Measurements from ENCODE around the gene NT5C.

GRCh38 chr17:75133001-75133400 is 1.5 kb upstream of the NT5C start:
- no peak for TF ChIP-seq POLR2A (IDR thresholded peaks at IDR 0.05; ENCODE audit: low read length)
- TF ChIP-seq GATA1 (IDR thresholded peaks at IDR 0.05; ENCODE audit: low read depth, low read length): no peak

Data from erythroblast (primary cell).